Measurements from ENCODE around the gene ZNF555.

Gene ZNF555

GRCh38 chr19:2906631-2907195 is 65.4 kb downstream of the ZNF555 start:
- Histone ChIP-seq H3K27ac (ENCODE audit: low read depth, low read length) (no peak overlapping the region), H3K9me3 (ENCODE audit: control insufficient read depth, insufficient read depth, low read depth, low read length) (peaks cover 26% of the 10 kb centered on the region), H3K4me1 (ENCODE audit: control insufficient read depth, insufficient read depth, low read length) (no peaks in the 10 kb centered on the region; the same call in 1 of the 2 replicates), H3K36me3 (ENCODE audit: control insufficient read depth, insufficient read depth, low read length) (0 out of 2 replicates have a peak, but pooled peaks cover under 1% of the 10 kb centered on the region), H3K4me3 (ENCODE audit: low read depth, low read length) (no peak overlapping the region), H3K9ac (ENCODE audit: low read length) (no peak overlapping the region), H3K27me3 (ENCODE audit: control insufficient read depth, insufficient read depth, low read length) (no peaks in the 10 kb centered on the region)

Measured in HUES6 (cell line).